Limb (tissue), 2 donors: ENCODE data around the gene FGF22.
"Not testable (repeated sequence)": the region's sequence is repeated elsewhere in the genome, so short reads cannot be mapped to it uniquely, and the experiment has no call there.

Experiments
- DNase-seq, 2 donors: peaks; one replicate each; pipeline ENCODE4 v3.0.0-alpha.2; 2016; ENCODE audit errors: extremely low spot score in 2 of 2

The FGF22 gene

GRCh38 chr19:621819-622218 lies 17.9 kb upstream of the FGF22 start:
- no peak for DNase-seq

DNA sequence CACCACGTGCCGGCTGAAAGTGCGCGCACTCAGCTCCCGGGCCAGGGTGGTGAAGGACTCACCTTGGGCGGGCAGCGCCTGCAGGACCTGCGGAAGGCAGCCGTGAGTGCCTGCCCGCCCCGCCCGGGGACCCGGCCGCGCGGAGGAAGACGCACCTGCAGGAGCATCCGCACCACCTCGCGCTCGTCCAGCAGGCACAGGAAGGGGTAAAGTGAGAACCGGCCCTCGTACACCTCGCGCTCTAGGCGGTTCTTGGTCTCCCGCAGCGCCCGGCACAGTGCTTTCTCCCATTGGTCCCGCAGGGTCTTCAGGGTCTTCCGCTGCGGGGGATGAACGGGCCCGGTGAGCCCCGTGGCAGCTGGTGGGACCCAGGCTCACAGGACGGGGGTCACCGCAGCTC lies 17.0 kb upstream of the FGF22 start:
- DNase-seq = no peak

GRCh38 chr19:623175-623916 lies 16.3 kb upstream of the FGF22 start:
- DNase-seq = no peak

GRCh38 chr19:623974-624373 lies 15.7 kb upstream of the FGF22 start:
- no peak for DNase-seq

DNA sequence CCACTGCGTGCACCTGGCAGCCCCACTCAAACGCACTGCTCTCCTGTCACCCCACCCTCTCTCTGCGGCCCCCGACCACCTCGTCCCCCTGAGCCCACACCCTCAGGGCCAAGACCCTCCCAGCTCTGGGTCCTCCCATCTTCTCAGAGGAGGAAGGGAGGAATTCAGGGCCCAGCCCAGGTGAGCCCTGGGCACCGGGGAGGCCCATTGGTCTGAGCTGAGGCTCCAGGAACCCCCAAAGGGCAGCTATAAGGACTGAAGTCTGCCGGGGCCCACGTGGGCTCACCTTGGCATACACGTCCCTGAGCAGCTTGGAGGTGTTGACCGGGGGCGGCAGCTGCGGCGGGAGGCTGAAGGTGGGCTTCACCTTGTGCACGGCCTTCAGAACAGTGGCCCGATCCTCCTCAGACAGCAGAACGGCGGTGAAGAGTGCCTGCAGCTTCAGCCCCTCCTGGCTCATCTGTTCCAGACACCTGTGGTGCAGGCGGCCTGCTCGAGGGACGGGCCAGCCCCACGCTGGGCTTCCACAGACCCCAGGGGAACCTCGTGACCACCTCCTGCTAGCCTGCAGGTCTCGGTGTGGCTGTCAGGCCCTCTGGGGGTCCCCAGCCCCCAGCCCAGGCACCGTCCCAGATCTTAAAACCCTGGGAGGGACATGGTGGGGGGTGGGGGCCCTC lies 15.1 kb upstream of the FGF22 start:
- DNase-seq = no peak

GRCh38 chr19:625257-625656 lies 14.4 kb upstream of the FGF22 start:
- no peak for DNase-seq

- DNase-seq = not testable (repeated sequence)
Measured at GRCh38 chr19:626566-626965, 13.1 kb upstream of the FGF22 start.

GRCh38 chr19:628168-628567 lies 11.5 kb upstream of the FGF22 start:
- no peak for DNase-seq

DNA sequence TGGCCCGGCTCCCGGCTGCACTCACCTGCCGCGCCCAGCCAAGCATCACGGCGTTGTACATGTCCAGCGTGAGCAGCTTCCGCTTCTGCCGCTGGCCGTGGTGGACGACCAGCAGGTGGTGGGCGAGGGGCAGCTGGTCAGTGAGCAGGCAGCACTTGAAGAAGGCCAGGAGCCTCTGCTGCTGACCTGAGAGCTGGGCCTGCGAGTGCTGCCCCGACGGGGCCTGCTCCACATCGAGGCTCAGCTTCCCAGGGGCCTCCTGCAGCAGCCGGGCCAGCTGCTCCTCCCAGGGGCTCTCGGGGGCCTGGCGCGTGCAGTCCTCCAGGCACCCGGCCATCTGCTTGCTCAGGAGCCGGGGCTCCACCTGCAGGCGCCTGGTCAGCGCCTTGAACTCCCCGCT lies 10.2 kb upstream of the FGF22 start:
- DNase-seq = not testable (repeated sequence)

GRCh38 chr19:629961-630714 lies 9.5 kb upstream of the FGF22 start:
- DNase-seq = no peak

DNA sequence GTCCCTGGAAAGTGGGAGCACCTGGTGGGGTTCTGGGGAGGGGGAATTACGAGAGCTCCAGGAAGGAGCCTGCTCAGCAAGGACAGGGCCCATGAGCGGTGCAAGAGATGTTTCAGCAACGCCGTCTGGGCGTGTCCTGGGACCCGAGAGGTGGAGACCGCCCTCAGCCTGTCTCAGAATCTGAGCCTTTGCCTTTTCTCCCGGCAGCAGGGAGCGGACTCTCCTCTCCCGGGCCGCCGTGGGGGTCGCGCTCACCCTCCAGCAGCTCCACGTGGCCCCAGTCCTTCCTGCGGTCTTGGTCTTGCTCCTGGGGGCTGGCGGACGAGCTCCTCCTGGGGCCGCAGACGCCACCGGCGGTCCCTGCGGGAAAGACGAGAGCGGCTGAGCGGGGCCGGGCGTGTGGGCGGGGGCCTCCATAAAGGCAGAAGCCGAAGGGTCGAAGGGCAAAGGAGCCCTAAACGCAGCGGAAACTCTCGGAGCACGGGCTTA lies 7.1 kb upstream of the FGF22 start:
- DNase-seq = no peak

GRCh38 chr19:633068-633785 lies 6.5 kb upstream of the FGF22 start, which contains the start of gene POLRMT:
Gene POLRMT, minus strand, starts transcription at chr19:633537. Its CDS starts 25 bp downstream, at chr19:633512.
- peak; percentile 97 for DNase-seq

DNA sequence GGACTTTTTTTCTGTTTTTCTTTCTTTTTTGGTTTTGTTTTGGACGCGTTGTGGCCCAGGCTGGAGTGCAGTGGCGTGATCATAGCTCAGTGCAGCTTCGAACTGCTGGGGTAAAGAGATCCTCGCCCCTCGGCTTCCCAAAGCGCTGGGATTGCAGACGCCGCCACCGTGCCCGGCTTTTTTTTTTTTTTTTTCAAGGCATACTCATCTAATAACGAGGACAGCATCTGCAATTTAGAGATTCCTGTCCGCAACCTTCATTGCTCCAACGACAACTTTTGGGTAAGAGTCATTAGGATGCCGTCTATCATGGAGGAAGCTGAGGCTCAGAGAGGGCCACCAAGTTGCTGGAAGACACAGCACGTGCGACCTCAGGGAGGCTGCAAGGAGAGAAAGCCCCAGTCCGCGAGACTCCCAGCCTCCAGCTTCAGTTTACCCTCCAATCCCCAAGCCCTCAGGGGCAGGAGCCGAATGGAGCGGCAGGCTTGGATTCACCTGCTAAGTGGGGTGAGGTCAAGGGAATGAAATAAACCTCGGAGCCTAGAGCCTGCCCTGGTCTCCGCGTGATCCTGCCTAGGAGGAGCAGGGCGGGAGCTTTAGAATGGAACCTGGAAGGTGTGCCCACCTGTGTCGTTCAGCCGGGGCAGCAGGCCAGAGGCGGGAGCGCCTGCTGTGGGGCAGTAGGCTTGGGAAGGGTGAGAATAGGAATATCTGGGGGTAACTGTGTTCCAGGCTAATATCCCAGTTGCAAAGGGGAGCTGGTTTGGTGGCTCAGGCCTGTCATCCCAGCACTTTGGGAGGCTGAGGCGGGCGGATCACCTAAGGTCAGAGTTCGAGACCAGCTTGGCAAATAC lies 5.7 kb upstream of the FGF22 start:
- DNase-seq = no peak

DNA sequence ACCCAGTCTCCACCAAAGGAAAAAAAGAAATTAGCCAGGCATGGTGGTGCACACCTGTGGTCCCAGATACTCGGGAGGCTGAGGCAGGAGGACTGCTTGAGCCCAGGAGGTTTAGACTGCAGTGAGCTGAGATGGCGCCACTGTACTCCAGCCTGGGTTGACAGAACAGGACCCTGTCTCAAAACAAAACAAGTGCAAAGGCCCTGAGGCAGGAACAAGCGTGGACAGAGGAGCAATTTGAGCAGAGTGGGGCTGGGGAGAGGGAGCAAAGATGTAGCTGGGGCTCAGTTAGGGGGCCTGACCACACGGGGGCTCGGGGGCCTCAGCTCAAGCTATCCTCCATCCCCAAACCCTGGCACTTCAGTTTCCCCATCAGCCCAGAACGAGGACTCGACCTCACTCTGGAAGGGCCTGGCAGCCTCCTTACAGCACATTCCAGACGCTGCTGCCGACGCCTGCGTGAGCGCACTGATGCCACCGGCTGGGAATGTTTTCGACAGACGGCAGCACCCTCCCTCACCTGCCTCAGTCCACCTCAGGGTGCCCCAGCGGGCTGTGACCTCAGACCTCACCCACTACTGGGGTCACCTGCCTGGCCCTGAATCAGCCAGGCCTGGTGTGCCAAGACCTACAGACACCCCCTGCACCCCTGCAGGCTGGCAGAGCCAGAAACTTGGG lies 4.6 kb upstream of the FGF22 start:
- DNase-seq = no peak

GRCh38 chr19:638906-639252 lies 800 bp upstream of the FGF22 start:
- DNase-seq = no peak

- no peak for DNase-seq
Measured at GRCh38 chr19:640161-640558, 481 bp downstream of the FGF22 start.

DNA sequence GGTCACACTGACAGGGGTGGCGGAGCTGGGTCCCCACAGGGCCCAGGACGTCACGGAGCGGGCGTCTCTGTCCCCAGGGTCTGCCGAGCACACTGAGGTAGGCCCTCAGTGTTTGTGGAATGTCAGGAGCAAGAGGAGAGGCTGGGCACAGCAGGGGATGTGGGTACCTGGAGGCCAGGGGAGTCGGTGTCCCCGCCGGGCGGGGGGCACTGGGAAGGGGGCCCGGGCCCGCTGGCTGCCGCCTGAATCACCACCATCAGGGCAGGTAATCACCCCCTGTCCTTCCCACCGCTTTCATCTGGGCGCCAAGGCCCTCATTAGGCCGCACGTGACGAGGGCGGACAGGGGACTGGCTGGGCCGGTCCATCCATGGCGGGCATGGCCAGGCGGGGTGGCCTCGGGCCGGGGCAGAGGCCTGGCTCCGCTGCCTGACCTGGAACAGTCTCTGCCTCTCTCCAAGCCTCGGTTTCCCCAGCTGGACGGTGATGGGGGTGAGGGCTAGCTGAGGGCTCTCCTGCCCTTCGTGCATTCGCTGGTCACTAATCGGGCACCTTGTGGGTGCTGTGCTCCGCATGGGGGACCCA lies 1.0 kb downstream of the FGF22 start:
- no peak for DNase-seq

GRCh38 chr19:641702-642101 lies 2.0 kb downstream of the FGF22 start:
- no peak for DNase-seq

DNA sequence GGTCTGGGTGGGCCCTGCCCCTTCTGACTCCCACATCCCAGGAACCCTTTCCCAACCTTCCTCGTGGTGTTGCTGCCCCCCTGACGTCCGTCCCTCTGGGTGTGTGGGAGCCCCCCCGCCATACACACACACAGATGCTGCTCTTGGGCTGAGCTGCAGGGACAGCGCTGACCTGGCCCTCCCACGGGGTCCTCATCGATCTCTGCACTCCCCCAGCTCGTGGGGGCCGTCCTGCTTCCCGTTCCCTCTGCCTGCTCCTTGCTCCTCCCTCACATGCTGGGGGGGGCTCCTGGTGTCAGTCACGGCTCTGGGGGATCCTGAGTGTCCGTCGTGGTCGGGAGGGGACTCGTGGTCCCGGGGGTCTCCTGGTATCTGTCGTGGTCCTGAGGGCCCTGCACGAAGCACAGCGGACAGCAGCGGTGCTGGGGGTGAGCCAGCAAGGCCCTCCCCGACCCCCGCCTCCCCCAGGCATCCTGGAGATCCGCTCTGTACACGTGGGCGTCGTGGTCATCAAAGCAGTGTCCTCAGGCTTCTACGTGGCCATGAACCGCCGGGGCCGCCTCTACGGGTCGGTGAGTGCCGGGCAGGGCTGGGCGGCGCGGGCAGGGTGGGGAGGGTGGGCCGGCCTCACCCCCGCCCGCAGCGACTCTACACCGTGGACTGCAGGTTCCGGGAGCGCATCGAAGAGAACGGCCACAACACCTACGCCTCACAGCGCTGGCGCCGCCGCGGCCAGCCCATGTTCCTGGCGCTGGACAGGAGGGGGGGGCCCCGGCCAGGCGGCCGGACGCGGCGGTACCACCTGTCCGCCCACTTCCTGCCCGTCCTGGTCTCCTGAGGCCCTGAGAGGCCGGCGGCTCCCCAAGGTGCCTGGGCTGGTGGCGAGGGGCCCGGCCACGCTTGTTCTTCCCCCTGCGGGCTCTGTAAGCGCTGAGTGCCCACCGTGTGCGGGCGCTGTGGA lies 3.4 kb downstream of the FGF22 start:
- no peak for DNase-seq
